Stimulated activated CD4-positive, alpha-beta T cell treated with anti-CD3 and anti-CD28 coated beads, Interleukin-15, amount 100 ng/mL, for 24 hours (primary cell): ENCODE data around the gene CORO2B.

ENCODE experiments used
- DNase-seq: peaks from one replicate; pipeline ENCODE4 v3.0.0-alpha.2; 2020

Gene CORO2B

GRCh38 chr15:68653031-68653635, 74.3 kb downstream of the CORO2B start:
- DNase-seq: no peak

DNA sequence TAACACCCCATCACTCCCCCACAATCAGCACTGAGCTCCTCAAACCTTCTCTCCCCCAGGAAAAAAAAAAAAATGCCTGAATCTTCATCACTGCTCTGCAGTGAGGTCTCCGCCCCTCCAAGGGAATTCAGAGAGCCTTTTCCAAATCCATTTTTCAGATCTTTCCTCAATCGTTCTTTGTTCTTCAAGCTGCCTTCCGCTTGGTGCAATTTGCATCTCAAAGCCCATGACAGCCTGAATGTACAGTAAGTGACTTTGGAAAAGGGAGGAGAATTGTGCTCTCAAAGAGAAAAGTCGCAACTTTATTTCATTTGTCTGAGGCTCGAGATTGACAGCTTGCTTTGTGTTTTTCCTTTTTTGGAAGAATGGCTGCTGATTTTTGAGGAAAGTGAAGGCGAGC, 75.0 kb downstream of the CORO2B start:
- no peak for DNase-seq

DNA sequence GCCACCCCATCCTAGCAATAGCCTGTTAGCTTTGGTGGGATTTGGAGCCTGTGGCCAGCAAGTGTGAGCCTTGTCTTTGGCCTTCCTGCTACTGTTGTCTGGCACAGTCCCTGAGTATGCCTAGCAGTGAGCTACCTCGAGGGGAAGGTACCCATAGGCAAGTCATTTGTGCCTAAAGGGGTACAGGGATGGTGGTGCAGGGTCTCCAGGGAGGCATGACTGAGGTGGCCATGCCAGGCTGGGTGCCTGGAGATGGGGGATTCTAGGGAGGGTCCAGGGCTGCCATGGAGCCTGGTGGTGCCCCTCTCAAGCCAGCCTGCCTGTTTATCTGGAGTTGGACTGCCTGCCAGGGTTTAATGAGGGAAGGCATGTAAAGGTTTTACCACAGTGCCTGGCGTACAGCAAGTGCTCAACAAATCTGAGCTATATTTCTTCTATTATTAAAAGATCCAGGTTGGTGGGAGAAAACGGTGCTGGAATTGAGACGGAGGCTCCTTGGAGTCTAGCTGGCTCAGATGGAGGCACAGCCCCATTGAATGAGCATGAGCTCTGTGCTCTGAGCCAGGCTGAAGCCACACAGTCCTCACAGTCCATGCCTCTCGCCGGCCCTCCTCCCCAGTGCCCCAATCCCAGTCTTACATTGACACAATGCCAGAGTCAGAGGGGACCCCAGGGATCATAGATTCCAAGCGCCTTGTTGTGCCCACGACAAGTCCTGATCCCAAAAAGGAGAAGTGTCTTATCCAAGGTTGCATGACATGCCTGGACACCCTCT, 76.2 kb downstream of the CORO2B start:
- no peak for DNase-seq

DNA sequence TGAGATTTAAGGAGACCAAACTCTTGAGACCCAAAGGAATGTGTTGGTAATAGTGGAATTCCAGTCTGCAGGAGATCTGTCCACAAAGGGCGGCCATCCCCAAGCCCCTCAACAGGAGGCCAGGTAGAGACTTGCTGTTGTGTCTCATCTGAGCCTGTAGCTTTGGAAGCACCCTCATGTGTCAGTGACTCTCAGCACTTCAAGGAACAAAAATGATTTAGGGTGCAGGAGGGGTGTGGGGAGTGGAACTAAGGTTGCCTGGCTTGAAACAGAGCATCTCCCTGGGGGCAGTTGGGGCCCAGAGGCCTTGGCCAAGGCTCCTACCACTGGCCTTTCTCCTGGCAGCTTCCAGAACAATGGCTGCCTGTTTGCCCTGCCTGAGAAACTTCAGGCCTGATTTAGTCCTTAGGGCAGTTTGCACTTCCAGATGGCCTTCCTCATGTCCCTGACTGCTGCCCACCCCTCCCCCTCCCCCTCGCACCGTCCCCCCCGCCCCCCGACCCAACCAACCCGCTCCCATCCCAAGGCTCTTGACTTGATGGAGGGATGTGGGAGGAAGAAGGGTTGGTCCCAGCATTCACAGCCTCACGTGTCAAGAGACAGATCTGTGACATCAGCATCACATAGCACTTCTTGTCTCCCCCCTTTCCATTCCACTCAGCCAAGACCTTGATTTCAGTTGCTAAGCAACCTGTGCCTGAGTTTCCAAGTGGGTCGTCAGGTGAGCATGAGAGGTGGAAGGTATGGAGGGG, 77.1 kb downstream of the CORO2B start:
- DNase-seq: no peak

DNA sequence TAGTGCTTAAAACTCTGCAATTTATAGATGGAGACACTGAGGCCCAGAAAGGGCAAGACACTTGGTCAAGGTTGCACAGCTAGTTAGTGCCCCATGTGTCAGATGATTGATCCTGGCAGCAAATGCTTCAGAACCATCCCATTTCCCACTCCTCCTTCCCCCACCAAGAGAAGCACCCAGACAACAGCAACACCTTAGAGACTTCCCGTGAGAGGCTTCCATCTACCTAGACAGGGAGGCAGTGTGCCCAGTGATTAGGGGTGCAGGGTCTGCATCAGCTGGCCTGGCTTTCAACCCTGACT, 77.6 kb downstream of the CORO2B start:
- no peak for DNase-seq

DNA sequence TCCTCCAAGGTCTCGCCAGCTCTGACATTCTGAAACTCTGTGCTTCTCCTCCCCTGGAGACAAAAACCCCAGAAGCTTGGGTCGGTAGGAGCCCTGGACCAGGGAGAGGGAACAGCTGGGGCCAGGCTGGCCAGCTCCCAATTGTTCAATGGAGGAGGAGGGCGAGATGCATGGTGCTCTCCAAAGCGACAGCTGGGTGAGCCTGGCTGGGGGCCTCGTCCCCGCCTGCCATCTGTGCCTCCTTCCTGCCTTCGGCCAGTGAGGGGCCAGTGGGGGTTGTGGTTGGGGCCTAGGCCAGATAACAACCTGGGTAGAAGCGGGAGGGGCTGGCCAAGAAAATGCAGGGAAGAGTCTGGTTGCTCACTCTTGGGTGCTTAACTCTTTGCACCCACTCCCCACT, 79.4 kb downstream of the CORO2B start:
- no peak for DNase-seq

GRCh38 chr15:68658641-68659358, 80.0 kb downstream of the CORO2B start:
- DNase-seq: no peak

DNA sequence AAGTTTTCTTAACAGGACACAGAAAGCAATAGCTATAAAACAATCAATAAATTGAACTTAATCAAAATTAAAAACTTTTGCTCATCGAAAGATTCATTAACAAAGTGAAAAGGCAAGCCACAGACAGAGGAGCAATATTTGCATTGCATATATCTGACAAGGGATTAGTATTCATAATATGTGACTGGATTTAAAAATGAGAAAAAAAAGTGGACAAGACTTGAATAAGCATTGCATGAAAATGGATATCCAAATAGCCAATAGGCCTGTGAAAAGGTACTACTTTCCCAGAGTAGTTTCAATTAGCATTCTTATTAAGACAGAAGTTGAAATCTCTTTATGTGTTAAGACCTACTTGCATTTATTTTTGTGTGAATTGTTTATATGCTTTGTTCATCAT, 84.7 kb downstream of the CORO2B start:
- DNase-seq: no peak

GRCh38 chr15:68666120-68666811, 87.5 kb downstream of the CORO2B start:
- DNase-seq: no peak

GRCh38 chr15:68666812-68667450, 88.1 kb downstream of the CORO2B start:
- no peak for DNase-seq

- DNase-seq: no peak
Measured at GRCh38 chr15:68667800-68668625, 89.2 kb downstream of the CORO2B start.

GRCh38 chr15:68668926-68669600, 90.3 kb downstream of the CORO2B start:
- no peak for DNase-seq

DNA sequence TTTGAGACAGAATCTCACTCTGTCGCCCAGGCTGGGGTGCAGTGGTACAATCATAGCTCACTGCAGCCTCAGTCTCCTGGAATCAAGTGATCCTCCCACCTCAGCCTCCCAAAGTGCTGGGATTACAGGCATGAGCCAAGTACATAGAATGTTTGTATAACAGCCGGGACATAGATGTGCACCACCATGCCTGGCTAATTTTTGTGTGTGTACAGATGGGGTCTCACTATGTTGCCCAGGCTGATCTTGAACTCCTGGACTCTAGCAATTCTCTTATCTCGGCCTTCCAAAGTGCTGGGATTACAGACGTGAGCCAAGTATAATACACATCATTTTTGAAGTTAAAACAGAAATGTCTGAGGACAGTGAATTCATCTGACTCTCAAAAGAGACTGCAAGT, 93.5 kb downstream of the CORO2B start:
- no peak for DNase-seq

DNA sequence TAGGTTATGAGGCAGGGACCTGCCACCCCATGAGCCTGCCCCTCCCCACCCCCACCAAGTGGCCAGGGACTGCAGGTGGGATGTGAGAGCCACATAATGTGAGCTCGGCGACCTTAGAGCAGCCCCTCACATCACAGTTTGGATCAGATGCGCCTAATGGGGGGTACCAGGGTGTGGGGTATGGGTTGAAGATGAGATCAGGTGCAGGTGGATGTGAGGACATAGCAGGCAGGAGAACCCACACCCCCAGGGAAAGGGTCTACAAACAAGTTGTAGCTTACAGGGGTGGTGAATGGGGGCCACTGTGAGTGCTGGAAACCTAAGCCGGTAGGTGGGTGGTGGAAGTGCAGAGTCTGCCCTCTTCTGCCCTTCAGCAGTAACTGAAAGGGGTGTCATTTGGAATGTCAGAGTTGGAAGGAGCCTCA, 94.0 kb downstream of the CORO2B start:
- DNase-seq: no peak

GRCh38 chr15:68674975-68675374, 96.2 kb downstream of the CORO2B start:
- DNase-seq: no peak

DNA sequence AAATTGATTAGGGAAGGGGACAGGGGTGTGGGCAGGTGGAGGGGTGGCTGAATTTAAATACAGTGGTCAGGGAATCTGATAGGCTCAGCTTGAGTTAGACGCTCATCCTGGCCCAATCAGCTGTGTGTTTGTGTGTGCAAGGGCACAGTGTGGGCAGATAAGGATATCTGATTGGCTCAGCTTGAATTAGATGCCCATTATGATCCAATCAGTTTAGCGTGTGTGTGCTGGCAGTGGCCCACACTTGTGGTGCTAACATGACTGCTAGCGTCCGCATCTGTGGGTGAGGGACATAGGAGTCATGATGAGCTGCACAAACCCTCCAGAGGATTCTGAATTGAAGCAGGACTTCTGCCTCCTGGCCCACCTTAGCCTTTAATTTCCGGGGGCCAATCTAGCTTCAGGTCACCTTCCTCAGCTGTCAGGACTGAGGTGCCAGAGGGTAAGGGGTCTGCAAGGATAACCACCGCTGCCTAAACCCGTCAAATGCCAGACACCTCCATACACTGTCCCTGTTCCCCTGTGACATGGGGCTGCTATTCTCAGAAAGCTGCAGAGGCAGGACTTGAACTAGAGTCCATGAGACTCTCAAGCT, 97.3 kb downstream of the CORO2B start:
- no peak for DNase-seq

DNA sequence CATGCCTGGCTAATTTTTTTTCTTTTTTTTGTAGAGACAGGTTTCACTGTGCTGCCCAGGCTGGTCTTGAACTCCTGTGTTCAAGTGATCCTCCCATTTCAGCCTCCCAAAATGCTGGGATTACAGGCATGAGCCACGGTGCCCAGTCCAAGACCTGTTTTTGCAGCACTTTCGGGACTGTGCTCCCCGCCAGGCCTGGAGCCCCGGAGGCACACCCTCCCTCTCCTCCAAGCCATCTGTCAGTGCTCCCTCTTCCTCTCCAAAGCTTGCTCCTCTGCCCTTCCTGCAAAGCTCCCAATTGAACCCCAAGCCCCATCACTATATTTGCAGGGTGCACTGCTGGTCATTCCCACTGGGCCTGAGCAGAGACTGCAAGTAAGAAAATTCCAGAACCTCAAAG, 98.1 kb downstream of the CORO2B start:
- no peak for DNase-seq

DNA sequence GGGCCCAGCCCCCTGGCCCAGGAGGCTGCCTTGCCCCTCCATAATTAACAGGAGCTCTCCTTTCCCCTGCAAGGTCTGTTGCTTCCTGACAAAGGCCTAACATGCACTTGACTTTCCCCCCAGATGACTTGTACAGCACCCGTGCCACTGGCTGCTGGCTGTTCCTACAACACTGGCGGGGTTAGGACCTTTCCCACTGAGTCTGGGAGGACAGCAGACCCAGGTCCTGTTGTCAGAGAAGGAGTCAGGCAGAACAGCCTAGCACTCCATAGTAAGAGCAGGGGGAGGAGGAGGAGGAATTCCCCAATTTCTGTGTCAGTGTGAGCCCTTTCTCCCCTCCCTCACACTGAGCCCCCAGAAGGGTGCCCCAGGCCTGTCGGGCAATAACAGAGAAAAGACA, 99.2 kb downstream of the CORO2B start:
- no peak for DNase-seq

DNA sequence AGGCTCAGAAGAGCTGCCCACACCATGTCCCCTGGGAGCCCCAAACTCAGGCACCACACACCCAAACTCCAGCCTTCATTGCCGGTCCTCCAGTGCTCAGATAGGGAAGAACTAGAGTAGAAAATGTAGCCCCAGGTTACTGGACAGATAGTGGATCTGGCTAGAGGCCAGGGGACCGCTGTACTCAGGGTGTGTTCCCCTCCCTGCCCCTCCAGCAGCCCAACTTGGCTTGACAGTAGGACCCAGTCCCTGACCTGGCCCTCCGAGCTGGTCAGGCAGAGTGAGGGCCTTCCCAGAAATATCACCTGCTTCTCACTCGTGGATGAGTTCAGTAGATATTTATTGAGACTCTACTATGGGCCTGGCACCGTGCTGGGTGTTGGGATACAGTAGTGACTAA, 100.0 kb downstream of the CORO2B start:
- no peak for DNase-seq

GRCh38 chr15:68679161-68679560, 100.4 kb downstream of the CORO2B start:
- DNase-seq: no peak
